ENCODE data around the gene PIAS2.

The PIAS2 gene

DNA sequence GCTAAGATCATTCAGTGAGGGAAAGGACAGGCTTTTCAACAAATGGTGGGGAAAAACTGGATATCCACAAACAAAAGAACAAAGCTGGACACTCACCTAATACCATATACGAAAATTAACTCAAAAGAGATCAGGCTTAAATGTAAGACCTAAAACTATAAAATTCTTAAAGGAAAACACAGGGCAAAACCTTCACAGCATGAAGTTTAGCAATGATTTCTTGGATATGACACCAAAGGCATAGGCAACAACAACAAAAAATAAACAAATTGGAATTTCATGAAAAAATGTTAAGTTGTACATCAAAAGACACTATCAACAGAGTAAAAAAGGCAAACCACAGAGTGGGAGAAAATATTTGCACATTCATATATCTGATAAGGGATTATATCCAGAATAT, 28.3 kb downstream of the PIAS2 start:
- Histone ChIP-seq H3K36me3 (replicated peaks; ENCODE audit: low read depth, low read length) (peaks cover 48% of the 10 kb centered on the region), H3K27ac (ENCODE audit: low read length) (no peak overlapping the region), H3K4me1 (ENCODE audit: low read length) (peaks cover 34% of the 10 kb centered on the region), H4K20me1 (ENCODE audit: insufficient read depth, low read length) (peaks cover 30% of the 10 kb centered on the region), H2AFZ (ENCODE audit: low read depth, low read length) (no peak overlapping the region), H3K4me2 (ENCODE audit: low read length) (no peak overlapping the region), H3K9me3 (ENCODE audit: insufficient read depth, low read length) (peaks cover 26% of the 10 kb centered on the region), H3K27me3 (ENCODE audit: low read depth, low read length) (no peaks in the 10 kb centered on the region), H3K79me2 (ENCODE audit: low read length) (peaks cover 88% of the 10 kb centered on the region), H3K9ac (ENCODE audit: low read length) (no peak overlapping the region), H3K4me3 (ENCODE audit: low read length) (no peak overlapping the region)
- TF ChIP-seq EZH2phosphoT487 (IDR thresholded peaks at IDR 0.05; ENCODE audit: low read depth) = no peak

DNA sequence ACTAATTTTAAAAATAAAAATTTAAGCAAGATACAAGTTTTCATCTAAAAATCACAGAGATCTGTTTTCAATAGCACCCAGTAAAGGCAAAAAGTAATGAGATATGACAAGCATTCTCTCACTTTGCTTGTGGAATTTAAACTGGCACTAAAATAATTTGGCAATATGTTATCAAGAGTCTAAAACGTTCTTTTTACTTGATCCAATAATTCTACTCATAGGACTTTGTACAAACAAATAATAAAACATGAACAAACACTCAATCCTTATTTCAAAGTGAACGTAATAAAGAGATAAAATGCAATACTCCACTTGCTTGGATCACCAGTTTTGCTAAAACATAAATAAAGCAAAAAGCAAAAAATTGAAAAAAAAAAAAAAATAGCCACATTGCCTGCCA, 30.4 kb downstream of the PIAS2 start:
- peaks cover 47% of the 10 kb centered on the region for H3K36me3 ChIP-seq (replicated peaks; ENCODE audit: low read depth, low read length)

GRCh38 chr18:46883180-46883579, 34.1 kb downstream of the PIAS2 start:
- no peak overlapping the region for H3K4me3 ChIP-seq (ENCODE audit: low read length)
- H3K9me3 ChIP-seq (ENCODE audit: insufficient read depth, low read length) = peaks cover 14% of the 10 kb centered on the region
- no peak overlapping the region for H3K4me2 ChIP-seq (ENCODE audit: low read length)
- H3K36me3 ChIP-seq (replicated peaks; ENCODE audit: low read depth, low read length) = peaks cover 46% of the 10 kb centered on the region
- no peak overlapping the region for H3K9ac ChIP-seq (ENCODE audit: low read length)
- H2AFZ ChIP-seq (ENCODE audit: low read depth, low read length) = no peak overlapping the region
- no peak overlapping the region for H3K27ac ChIP-seq (ENCODE audit: low read length)
- H3K79me2 ChIP-seq (ENCODE audit: low read length) = peaks cover 89% of the 10 kb centered on the region
- H4K20me1 ChIP-seq (ENCODE audit: insufficient read depth, low read length) = peaks cover 20% of the 10 kb centered on the region
- H3K4me1 ChIP-seq (ENCODE audit: low read length) = no peaks in the 10 kb centered on the region
- no peaks in the 10 kb centered on the region for H3K27me3 ChIP-seq (ENCODE audit: low read depth, low read length)
- TF ChIP-seq EZH2phosphoT487 (IDR thresholded peaks at IDR 0.05; ENCODE audit: low read depth) (no peak), CTCF (IDR thresholded peaks at IDR 0.05; ENCODE audit: low read depth, low read length) (no peak)

More for the DNA sequence above, 30.4 kb downstream of the PIAS2 start:
- Histone ChIP-seq H3K27ac (ENCODE audit: low read length) (no peak overlapping the region), H3K4me3 (ENCODE audit: low read length) (no peak overlapping the region), H4K20me1 (ENCODE audit: insufficient read depth, low read length) (peaks cover 23% of the 10 kb centered on the region), H3K79me2 (ENCODE audit: low read length) (peaks cover 88% of the 10 kb centered on the region), H3K4me1 (ENCODE audit: low read length) (peaks cover 15% of the 10 kb centered on the region), H3K9ac (ENCODE audit: low read length) (no peak overlapping the region), H3K4me2 (ENCODE audit: low read length) (no peak overlapping the region), H3K27me3 (ENCODE audit: low read depth, low read length) (no peaks in the 10 kb centered on the region), H2AFZ (ENCODE audit: low read depth, low read length) (no peak overlapping the region), H3K9me3 (ENCODE audit: insufficient read depth, low read length) (peaks cover 26% of the 10 kb centered on the region)
- no peak for TF ChIP-seq CTCF (IDR thresholded peaks at IDR 0.05; ENCODE audit: low read depth, low read length)
- TF ChIP-seq EZH2phosphoT487 (IDR thresholded peaks at IDR 0.05; ENCODE audit: low read depth) = no peak

- Histone ChIP-seq H4K20me1 (ENCODE audit: insufficient read depth, low read length) (peaks cover 29% of the 10 kb centered on the region), H3K36me3 (replicated peaks; ENCODE audit: low read depth, low read length) (peaks cover 70% of the 10 kb centered on the region), H3K9ac (ENCODE audit: low read length) (no peak overlapping the region), H3K27me3 (ENCODE audit: low read depth, low read length) (no peaks in the 10 kb centered on the region), H3K9me3 (ENCODE audit: insufficient read depth, low read length) (peaks cover 21% of the 10 kb centered on the region), H3K4me3 (ENCODE audit: low read length) (no peak overlapping the region), H3K4me2 (ENCODE audit: low read length) (no peak overlapping the region), H2AFZ (ENCODE audit: low read depth, low read length) (no peak overlapping the region), H3K4me1 (ENCODE audit: low read length) (peaks cover 6% of the 10 kb centered on the region; the same call in 1 of the 2 replicates), H3K27ac (ENCODE audit: low read length) (no peak overlapping the region), H3K79me2 (ENCODE audit: low read length) (peaks cover 92% of the 10 kb centered on the region)
- TF ChIP-seq CTCF (IDR thresholded peaks at IDR 0.05; ENCODE audit: low read depth, low read length) (no peak), EZH2phosphoT487 (IDR thresholded peaks at IDR 0.05; ENCODE audit: low read depth) (no peak)
These were observed 39.8 kb downstream of the PIAS2 start for GRCh38 chr18:46877329-46877987.
